ENCODE data around the gene PACSIN3.

The PACSIN3 gene

DNA sequence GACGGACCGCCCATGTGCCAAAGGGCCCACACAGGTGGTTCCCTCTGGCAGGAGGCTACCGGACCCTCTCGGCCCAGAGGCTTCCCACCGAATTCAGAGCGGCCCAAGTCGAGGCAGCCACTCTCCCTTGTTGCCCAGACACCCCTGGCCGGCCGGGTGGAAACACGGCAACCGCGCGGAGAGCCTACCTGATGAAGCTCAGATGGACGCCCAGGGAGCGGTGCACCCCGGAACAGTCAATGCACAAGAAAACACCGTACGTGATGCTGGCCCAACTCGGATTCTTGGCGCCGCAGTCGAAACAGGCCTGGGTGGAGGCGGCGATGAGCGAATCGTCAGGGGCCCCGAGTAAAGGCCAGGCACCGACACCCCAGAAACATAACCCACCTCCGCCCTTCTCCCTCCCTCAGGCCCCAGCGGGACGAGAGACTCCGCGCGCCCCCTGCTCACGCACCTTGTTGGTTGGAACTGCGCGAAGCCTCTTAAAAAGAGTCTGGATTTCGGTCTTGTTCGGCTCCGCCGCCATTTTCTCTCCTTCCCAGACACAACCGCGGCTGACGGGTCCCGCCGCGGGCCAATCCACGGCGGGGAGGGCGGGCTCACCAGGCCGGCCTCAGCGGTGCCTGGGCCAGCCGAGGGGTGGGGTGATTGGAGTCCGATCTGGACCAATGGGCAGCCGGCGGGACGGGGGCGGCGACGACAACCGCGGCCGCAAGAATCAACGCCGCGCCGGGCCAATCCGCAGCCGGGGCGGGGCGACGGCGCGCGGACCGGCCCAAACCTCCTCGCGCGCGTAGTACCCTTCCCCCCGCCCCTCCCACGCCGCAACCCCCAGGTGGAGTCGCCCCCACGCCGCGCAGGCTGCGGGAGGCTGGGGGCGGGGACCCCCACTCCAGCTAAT, 9.7 kb downstream of the PACSIN3 start, which contains the start of gene ARFGAP2:
Gene ARFGAP2 (minus strand): TSS at position 552 of the 901 bp plus-strand sequence. CDS start 26 bp downstream, at position 526.
- peak; percentile 96 for DNase-seq (ENCODE audit: low spot score)

DNA sequence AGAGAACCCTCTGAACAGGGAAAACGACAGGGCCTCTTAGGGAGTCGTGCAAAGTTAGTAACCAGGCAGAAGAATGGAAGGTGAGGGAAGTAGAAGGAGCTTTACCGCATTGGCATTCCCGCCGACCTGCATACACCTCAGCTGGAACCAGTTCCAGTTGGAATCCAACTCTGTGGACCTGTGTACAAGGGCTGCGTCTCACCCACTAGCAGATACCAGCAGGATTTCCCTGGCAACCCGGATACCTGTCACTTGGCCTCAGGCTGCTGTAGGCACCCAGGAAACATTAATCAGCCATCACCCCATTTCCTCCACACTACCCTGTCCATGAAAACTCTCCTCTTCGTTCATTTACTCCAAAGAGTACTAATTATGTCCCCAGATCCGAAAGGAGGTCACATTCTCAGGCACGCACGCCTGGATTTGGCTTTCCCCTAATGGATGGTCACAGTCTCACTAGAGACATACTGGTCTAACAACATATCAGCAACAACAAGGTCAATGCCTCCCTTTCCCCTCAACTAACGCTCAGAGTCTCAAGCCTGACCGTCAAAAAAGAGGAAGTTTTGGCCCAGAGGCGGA, 10.4 kb downstream of the PACSIN3 start:
- no peak for DNase-seq (ENCODE audit: low spot score)

DNA sequence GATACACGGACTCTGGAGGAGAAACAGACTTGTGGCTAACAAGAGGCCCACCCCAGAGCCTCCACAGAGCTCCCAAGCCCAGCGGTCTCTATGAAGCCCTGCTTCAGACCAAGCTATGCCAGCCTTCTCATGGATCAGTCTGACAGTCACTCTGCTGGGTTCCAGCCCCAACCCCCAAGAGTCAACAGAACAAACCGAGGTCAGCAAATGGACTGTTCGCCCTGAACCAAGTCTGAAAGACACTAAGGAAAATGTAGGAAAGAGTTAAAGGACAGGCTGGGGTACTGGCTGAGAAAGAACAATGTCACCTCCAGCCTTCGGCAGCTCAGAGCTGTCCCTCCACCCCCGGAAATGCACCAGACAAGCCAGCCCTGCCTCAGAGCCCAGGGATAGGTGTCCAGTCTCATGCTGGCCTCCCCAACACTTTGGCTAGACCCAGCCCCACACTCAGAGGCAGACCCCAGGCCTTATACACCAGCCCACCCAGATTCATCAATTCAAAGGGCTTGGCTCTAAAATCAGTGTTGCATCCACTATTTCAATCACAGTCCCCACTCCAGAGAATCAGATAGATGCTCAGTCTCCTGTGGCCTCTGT, 13.4 kb downstream of the PACSIN3 start:
- no peak for DNase-seq (ENCODE audit: low spot score)

DNA sequence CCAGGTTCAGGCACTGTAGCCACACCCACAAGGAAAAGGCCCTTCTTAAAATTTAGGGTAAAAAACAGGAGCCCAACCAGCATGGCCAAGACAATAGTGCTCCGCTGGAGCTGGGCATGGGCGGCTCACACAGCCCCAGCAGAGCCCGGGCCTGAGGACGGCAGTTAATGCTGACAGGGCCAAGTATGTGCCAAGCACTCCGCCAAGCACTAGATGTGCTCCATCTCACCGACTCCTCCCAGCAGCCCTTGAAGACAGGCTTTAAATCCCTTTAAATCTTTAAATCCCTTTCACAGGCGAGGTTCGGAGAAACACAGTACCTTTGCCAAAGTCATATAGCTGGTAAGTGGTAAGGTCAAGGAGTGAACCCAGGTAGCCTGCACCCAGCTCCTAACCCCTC, 14.4 kb downstream of the PACSIN3 start:
- DNase-seq (ENCODE audit: low spot score): no peak

DNA sequence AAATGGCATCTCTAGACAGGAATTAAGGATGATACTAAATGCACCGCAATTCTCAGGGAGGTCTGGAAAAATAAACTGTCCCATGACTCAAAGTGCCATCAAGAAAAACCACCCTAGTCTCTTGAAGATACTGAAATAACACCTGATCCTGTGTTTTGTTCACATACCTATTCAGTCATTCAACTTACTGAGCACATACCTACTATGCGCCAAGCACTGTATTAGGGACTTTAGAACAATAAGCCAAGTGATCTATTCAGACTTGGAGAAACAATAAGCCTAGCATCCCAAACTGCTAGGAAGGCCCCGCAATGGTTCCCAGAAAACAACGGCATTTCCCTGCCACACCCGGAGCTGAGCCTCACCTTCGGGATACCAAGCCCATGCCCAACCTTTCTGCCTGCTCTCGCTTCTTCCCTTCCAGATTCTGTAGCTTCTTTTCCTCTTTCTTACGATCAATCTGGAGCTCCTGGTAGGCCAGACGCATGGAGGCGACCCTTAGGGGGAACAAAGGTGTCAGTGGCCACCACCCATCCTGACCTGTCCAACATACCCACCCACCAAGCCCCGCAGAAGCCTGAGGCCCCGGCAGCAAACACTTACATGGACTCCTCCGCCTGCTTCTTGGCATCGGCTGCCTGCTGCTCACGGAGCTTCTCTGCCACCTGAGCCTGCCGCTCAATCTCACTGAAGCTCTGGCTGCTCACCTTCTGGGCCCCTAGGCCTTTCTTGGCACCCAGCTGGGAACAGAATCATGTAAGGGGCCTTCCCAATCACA, 15.0 kb downstream of the PACSIN3 start:
- no peak for DNase-seq (ENCODE audit: low spot score)

DNA sequence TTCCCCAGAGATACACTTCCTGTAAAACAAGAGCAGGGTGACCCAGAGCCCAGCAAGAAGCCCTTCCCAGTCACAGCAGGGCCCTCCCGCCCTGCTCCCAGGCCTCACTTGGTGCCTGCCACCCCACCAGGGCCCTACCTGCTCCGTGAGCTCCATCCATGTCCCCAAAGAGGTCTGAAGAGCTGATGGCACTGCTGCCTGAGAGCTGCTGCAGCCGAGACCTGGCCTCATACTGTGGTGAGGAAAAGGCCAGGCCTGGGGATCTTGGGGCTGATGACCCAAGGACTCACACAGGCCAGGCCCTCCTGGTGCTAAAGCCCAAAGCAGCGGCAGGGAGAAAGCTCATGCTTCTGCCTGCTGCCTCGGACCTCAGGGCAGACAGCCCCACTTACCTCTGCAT, 19.9 kb downstream of the PACSIN3 start:
- DNase-seq (ENCODE audit: low spot score): no peak

DNA sequence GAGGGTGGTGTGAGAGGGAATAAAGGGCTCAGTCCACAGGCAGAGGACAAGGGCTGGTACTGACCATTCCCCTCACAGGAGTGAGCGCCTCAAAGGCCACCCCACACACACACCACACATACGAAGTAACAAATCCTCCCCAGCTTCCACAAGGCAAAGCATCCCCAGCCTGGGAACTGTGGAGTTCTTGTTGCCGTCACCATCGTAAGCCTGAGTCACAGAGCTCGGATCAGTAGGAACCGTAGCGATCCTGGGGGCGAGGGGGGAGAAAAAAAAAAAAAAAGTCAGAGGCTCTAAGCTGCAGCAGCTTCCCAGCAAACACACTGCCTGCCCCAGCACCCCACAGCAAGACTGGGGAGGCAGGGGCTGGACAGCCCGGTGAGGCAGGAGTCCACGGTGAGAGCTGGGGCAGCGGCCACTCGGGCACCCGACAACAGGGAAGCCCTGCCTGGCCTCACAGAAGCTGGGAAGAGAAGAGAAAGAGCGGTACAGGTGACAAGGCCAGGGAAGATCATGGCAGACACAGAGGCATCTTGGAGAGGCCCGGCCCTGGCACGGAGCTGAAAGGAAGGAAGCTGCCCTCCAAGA, 20.9 kb downstream of the PACSIN3 start:
- no peak for DNase-seq (ENCODE audit: low spot score)

DNA sequence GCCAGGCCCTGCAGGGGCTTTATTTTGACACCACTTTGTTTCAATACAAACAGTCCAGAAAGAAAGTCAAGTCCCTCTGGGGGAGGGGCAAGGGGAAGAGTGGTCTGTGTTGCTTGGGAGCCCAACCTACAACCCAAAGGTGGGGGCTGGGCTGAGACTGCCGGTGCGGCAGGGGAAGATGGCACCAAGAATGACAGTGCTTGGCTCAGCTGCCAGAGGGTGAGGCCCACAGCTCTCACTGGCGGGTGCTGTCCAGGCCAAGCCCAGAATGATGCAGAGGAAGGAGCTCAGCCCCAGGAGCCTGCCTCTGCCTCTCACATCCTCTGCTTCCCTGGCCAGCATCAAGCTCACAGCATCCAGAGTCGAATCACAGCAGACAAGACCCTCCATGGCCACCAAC, 21.9 kb downstream of the PACSIN3 start:
- DNase-seq (ENCODE audit: low spot score): no peak

DNA sequence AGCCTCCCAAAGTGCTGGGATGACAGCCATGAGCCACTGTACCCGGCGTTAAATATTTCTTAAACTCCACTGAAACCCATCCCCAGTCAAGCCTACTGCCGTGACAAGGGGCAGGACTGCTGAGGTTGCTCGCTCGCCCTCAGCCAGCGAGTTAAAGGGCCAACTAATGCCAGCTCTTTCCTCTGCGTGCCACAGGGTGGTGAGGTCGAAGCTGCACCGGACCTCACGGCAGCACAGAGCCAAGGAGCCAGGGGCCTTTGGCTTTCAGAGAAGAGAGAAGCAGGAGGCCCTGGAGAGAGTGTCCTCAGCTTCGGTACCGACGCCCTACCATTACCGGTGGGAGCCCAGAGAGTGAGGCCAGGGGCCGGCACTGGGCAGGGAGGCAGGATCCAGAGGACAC, 22.3 kb downstream of the PACSIN3 start:
- no peak for DNase-seq (ENCODE audit: low spot score)

DNA sequence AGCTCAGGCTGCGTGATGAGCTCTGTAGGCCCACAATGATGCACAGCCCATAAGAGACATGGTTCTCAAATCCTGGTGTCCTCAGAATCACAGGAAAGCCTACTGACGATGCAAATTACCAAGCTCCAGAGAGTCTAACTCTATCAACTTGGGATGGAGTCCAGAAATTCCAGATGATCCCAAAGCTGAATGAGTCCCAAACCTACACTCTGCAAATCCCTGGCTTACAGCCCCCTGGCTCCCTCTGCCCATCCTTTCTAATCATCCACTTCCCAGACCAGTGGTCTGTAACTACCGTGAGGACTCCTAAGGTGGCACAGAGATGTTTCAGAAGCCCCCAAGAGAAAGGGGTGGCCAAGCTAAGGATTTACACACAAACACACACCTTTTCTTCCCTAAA, 23.0 kb downstream of the PACSIN3 start:
- DNase-seq (ENCODE audit: low spot score): no peak

DNA sequence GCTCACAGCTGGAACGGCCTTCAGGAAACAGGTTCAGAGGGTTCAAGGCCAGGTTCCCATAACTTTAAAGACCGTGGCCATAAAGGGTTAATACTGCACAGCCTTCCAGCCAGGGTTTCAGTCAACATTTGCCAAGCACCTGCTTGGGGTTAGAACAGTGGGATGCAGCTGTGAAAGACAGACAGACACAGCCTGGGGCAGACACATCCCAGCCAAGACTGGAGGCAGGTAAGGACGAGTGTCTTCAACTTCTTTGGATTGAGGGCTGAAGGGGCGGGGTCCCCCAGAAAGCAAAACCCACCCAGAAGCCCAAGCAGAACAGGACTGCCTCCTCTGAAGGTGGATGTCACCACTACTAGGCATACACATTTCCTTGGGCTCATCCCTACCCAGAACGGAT, 23.8 kb downstream of the PACSIN3 start:
- no peak for DNase-seq (ENCODE audit: low spot score)

DNA sequence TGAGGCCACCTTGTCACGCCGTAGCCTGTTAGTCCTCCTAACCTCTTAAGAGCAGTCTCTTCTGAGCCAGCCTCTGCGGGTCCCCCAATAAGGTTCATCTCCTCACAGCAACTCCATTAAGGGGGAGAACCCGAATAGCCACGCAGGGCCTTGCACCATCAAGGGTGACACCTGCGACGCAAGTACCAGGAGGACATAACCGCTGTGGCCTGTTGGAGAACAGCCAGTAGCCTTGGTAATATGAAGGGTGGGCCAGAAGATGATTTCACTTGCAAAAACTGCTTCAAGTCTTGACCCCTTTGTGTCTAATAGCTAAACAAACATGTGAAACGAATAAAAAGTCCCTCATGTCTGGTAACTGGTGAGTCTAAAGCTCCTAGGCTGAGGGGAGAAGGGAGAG, 24.3 kb downstream of the PACSIN3 start:
- DNase-seq (ENCODE audit: low spot score): no peak

DNA sequence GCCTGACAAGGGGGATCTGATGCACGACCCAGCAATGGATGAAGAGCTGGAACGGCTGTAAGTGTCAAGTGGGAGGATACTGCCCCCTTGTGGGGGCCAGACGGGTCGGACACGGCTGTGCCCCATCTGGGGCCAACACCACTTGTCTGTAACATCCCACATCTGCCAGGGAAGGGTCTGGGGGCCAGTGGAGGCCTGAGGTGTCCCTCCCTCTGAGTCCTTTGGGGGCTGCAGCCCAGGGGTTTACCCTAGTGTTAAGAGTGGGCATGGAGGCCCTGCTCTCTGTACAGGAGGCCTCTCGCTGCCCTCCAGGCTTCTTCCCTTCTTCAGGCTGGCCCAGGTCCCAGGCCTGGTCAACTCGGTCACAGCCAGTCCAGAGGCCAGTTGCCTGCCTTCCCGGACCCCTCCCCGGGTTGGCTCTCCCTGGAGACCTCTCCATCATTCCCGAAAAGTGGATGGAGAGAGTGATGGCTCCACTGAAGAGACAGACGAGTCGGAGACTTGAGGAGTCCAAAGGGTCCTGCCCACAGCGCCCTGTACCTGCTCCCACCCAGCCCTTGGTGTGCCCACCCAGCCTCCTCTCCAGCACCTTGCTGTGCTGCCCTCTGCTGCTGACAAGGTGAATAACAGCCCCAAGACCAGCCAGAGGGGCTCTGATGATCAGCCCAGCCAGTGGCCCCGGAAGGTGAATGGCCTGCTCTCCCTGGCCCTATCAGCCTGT, 24.9 kb downstream of the PACSIN3 start:
- DNase-seq (ENCODE audit: low spot score): peak; percentile 70

DNA sequence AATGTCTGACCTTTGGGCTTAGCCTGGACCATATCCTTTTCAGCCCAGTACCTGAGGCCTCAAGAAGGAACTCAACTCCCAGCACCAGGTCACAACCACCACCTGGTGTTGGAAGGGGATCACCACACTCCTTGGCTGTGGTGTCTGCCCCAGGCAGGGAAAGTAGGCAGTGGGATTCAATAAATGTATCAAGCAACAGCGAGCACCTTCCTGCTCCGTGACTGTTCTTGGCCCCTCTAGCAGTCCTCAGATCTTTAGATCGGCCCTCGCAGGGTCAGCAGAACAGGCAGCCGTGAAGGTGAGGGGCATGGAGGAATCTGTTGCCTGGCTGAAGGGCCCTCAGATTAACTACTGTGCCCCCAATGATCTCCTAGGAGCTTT, 25.5 kb downstream of the PACSIN3 start:
- no peak for DNase-seq (ENCODE audit: low spot score)

DNA sequence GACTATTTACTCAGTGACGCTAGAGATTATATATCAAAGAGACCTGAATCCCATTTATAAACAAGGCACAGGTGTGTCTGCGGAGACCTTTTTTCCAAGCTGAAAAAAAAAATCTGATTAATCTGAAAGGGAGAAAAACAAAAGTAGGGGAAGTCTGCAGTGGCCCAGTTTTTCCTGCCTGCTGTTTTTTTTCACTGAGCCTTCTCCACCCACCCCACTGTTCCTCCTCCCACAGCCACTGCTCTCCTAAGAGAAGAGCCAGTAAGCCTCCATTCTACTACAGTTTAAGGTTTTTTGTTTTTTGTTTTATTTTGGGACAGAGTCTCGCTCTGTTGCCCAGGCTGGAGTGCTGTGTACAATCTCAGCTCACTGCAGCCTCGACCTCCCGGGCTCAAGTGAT, 28.0 kb downstream of the PACSIN3 start:
- DNase-seq (ENCODE audit: low spot score): no peak

DNA sequence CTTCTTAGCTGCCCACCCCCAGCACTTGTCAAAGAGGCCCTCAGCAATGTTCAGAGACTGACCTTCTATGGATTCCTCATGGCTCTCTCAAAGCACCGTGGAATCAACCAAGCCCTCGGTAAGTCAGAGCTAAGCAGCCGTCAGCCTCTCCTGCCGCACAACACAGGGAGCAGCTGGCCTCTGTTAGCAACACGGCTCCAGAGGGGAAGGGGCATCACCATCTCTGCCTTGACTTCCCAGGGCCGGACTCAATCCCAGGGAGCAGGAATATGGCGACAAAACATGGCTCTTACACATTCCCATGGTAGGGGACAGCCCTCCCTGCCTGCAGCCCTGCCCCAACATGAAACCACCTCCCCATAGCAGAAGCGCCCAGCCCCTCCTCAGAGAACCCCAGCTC, 28.4 kb downstream of the PACSIN3 start:
- DNase-seq (ENCODE audit: low spot score): no peak

DNA sequence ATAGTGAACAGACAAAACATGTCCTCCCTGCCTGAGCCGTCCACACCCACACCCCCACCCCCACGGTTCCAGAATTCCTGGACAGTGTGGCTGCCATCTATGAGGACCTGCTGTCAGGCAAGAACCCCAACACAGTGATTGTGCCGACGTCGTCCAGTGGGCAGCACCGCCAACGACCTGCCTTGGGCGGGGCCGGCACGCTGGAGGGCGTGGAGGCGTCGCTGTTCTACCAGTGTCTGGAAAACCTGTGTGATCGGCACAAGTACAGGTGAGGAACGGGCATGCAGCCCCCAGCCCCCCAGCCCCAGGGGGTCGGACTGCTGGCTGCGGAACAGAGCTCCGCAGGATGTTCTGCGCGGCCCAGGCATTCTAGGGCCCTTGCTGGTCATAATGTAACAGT, 29.3 kb downstream of the PACSIN3 start:
- DNase-seq (ENCODE audit: low spot score): no peak

DNA sequence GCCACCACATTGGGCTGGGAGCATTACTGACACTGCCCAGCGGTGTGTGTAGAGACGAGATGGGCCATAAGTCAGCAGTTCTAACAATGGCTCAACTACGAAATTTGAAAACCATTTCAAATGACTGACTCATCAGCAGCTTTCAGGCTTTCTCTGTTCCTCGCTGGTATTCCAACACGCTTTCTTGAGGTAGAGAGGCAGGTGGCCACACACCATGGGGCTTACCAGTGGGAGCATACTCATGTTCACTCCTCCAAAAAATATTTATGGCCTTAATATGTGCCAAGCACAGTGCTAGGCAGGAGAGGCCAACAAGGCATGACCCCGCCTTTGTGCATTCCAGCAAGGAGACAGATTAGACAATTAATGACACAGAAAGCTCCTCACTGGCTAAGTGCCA, 29.9 kb downstream of the PACSIN3 start:
- DNase-seq (ENCODE audit: low spot score): no peak

DNA sequence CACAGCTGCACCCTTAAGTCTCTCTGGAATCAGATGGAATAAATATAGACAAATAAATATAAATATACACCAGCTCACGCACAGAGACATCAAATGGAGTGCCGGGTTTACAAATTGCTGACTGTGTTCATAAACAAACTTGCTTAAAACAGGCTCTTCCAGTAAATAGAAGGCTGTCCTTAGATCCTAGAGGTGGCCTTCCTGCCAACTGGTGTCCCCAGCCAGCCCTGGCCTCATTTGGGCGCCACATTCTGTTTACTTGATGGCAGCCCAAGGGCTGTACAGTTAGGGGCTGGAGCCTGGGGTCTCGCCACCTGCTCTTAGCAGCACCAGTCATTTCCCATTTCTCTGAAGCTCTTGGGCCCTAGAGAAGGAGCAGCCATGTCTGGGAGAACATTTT, 30.4 kb downstream of the PACSIN3 start:
- no peak for DNase-seq (ENCODE audit: low spot score)

DNA sequence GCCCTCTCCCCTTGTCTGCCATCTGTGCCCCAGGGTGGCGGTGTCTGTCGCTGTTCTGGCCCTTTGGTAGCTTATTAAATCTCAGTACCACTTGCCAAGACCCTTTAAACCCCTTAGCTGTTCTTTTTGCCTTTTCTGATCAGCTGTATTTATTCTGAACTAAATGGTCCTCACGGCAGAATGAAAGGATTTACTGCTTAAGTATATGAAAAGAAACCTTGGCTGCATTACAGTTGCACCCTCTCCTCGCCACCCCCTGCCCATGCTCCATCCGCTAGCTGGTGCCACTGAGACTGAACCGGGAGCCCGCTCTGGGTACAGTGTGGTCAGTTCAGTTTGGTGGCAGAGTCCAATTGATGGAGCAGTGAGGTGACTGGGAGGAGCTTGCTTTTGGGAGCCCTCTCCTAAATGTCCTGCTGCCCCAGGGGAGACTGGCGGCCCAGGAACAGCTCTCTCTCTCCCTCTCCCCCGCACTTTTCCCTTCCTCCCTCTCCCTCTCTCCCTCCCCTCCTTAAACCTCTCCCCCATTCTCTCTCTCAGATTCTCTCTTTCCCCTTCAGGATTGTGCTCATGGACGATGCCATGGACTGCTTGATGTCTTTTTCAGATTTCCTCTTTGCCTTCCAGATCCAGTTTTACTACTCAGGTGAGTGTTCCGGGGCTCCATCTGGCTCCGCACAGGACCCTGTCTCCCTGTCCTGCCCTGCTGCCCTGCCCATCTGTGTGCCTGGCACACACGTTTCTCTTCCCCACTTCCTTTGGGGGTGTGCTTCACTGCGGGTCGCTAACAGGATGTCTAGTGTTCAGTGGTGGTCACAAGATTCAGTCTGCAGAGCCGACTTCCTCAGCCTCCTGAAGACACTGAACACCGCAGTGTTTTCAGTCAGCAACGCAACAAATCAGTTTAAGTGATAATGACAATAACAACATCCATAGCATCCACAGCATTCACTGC, 31.3 kb downstream of the PACSIN3 start:
- DNase-seq (ENCODE audit: low spot score): no peak

All from hematopoietic multipotent progenitor cell treated with erythropoietin and hydrocortisone succinate and interleukin-3 and kit ligand, for 17 days (in vitro differentiated cells).